Uterus (tissue), 2 donors: Measurements from ENCODE around the gene RASSF1.

Experiments
- CTCF ChIP-seq, 4 experiments: fragments of 200-600 bp in 2 of 4; fragments of 450-650 bp in 2 of 4; sonication (generic) in 2 of 4; IDR thresholded peaks; one replicate each; pipeline ENCODE4 v1.5.1; 2016 to 2019; ENCODE audit warnings: antibody characterized with exemption in 4 of 4, mild to moderate bottlenecking in 2 of 4, moderate library complexity in 1 of 4
- POLR2A ChIP-seq, 2 donors: fragments of 450-650 bp; IDR thresholded peaks; one replicate each; pipeline ENCODE4 v1.6.1; 2016; ENCODE audit warnings: antibody characterized with exemption in 2 of 2, mild to moderate bottlenecking in 1 of 2, moderate library complexity in 1 of 2

- TF ChIP-seq CTCF (IDR thresholded peaks at IDR 0.05) (peak; percentile 41 to 52 (median 46)), POLR2A (IDR thresholded peaks at IDR 0.05) (no peak)
Observed at GRCh38 chr3:50347187-50347813, 6.7 kb upstream of the RASSF1 start.
